ENCODE data around the gene TACR1.

DNA sequence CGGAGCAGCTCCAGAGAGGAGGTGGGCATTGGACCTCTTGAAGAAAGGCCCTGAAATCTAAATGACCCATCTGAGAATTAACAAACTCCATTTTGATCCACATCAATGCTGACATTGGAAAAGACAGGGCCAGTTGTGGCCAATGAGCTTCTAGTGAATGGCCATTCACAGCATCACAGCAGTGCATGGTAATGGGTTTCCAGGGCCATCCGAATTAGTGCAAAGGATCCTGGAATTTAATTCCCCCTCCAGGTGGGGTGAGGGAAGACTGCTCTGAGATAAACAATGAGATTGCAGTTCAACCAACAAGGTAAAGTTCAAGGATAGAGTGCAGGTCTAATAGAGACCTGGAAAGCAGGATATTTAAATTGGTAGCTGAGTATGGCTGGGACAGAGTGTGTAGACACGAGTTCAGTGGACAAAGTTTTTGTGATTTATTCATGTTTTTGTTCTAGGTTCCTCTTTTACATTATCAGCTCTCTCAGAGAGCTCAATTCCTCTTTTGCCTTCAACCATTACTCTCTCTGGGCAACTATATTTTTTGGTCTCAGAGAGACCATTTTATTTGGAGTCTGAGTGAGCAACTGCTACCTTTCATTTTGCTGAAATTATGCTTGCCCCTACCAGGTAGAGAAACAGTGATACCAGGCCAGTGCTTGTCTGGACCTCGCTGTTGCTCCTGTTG, 5.0 kb downstream of the TACR1 start:
- TF ChIP-seq, protein P1, sequence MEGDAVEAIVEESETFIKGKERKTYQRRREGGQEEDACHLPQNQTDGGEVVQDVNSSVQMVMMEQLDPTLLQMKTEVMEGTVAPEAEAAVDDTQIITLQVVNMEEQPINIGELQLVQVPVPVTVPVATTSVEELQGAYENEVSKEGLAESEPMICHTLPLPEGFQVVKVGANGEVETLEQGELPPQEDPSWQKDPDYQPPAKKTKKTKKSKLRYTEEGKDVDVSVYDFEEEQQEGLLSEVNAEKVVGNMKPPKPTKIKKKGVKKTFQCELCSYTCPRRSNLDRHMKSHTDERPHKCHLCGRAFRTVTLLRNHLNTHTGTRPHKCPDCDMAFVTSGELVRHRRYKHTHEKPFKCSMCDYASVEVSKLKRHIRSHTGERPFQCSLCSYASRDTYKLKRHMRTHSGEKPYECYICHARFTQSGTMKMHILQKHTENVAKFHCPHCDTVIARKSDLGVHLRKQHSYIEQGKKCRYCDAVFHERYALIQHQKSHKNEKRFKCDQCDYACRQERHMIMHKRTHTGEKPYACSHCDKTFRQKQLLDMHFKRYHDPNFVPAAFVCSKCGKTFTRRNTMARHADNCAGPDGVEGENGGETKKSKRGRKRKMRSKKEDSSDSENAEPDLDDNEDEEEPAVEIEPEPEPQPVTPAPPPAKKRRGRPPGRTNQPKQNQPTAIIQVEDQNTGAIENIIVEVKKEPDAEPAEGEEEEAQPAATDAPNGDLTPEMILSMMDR (IDR thresholded peaks at IDR 0.05), result no peak
- TF ChIP-seq POLR2A (IDR thresholded peaks at IDR 0.05), result no peak

Measured in Peyer's patch (tissue), 4 donors.